GM21528 (cell line): ENCODE measurements around the gene NGF.
"Not testable (repeated sequence)": the region's sequence is repeated elsewhere in the genome, so short reads cannot be mapped to it uniquely, and the experiment has no call there.

Source experiments
- ATAC-seq: cut with Tn5 transposase; IDR thresholded peaks from one replicate; pipeline ENCODE4 v1.9.1; 2021; ENCODE audit warnings: mild to moderate bottlenecking, moderate library complexity; ENCODE audit not compliant: unreplicated experiment, low FRiP score

The NGF gene

GRCh38 chr1:115337633-115338456, at the start of gene NGF:
Gene NGF, minus strand, starts transcription at chr1:115338249. Its CDS starts 51,454 bp downstream, at chr1:115286795.
- no peak for ATAC-seq

- not testable (repeated sequence) for ATAC-seq
Observed at GRCh38 chr1:115383455-115383854, 45.4 kb upstream of the NGF start.

- ATAC-seq, result no peak
Observed at GRCh38 chr1:115379943-115380342, 41.9 kb upstream of the NGF start.

- ATAC-seq, result no peak
Observed at GRCh38 chr1:115377411-115377810, 39.4 kb upstream of the NGF start.

GRCh38 chr1:115374598-115374997, 36.5 kb upstream of the NGF start:
- no peak for ATAC-seq

- no peak for ATAC-seq
Observed at GRCh38 chr1:115373305-115373704, 35.3 kb upstream of the NGF start.

- no peak for ATAC-seq
Observed at GRCh38 chr1:115365738-115366137, 27.7 kb upstream of the NGF start.

GRCh38 chr1:115364780-115365155, 26.7 kb upstream of the NGF start:
- ATAC-seq, result no peak

- no peak for ATAC-seq
Observed at GRCh38 chr1:115364046-115364779, 26.2 kb upstream of the NGF start.

- ATAC-seq, result no peak
Observed at GRCh38 chr1:115363171-115363570, 25.1 kb upstream of the NGF start.

- not testable (repeated sequence) for ATAC-seq
Observed at GRCh38 chr1:115360505-115361129, 22.6 kb upstream of the NGF start.

GRCh38 chr1:115359787-115360452, 21.9 kb upstream of the NGF start:
- not testable (repeated sequence) for ATAC-seq

GRCh38 chr1:115356356-115356755, 18.3 kb upstream of the NGF start:
- no peak for ATAC-seq

GRCh38 chr1:115355069-115355468, 17.0 kb upstream of the NGF start:
- no peak for ATAC-seq

GRCh38 chr1:115351143-115351542, 13.1 kb upstream of the NGF start:
- ATAC-seq, result no peak

- ATAC-seq, result no peak
Observed at GRCh38 chr1:115348636-115349035, 10.6 kb upstream of the NGF start.

- no peak for ATAC-seq
Observed at GRCh38 chr1:115347282-115347681, 9.2 kb upstream of the NGF start.

- no peak for ATAC-seq
Observed at GRCh38 chr1:115343200-115343737, 5.2 kb upstream of the NGF start.

- ATAC-seq, result no peak
Observed at GRCh38 chr1:115341948-115342347, 3.9 kb upstream of the NGF start.

GRCh38 chr1:115340879-115341278, 2.8 kb upstream of the NGF start:
- ATAC-seq, result no peak

GRCh38 chr1:115338457-115338820, 390 bp upstream of the NGF start:
- no peak for ATAC-seq
